OCI-LY7 (cell line): ENCODE data around the gene INPP5A. TPM values are rescaled to one million over a fixed set of nuclear protein-coding genes. Genes with fewer than 3 reads are reported as not detected.

Experiments used
- BruUV-seq: library from RNA; stranded (reverse); fragments of 400-500 nt; replicated peaks from 2 replicates; lab custom pipeline; 2021; lab: Mats Ljungman, UMichigan
- CTCF ChIA-PET: fragments of 300-600 bp; sonication (Branson Sonifier 250); formaldehyde crosslinking; loops from one replicate; lab custom pipeline; 2022; ENCODE audit warnings: antibody characterized with exemption; ENCODE audit not compliant: unreplicated experiment; lab: Charles Lee
- POLR2A ChIA-PET: fragments of 300-600 bp; sonication (Branson Sonifier 250); formaldehyde crosslinking; loops from one replicate; lab custom pipeline; 2022; ENCODE audit warnings: antibody characterized with exemption; lab: Charles Lee
- DNase-seq: peaks from one replicate; pipeline ENCODE4 v3.0.0-alpha.2; 2015; ENCODE audit warnings: low spot score
- H2AFZ ChIP-seq: fragments of 200-600 bp; sonication (generic), shearing (Covaris generic); 2 replicates; pipeline ENCODE4 v1.6.1; 2014; ENCODE audit warnings: mild to moderate bottlenecking, antibody characterized with exemption, low read length, moderate library complexity
- H3K27ac ChIP-seq: fragments of 200-600 bp; sonication (generic); 2 replicates; pipeline ENCODE4 v1.5.1; 2014; ENCODE audit warnings: mixed run types, low read depth, mild to moderate bottlenecking, moderate library complexity, low read length, inconsistent platforms; ENCODE audit not compliant: poor library complexity, severe bottlenecking
- H3K36me3 ChIP-seq: fragments of 200-600 bp; sonication (generic); 2 replicates; pipeline ENCODE4 v1.6.1; 2014; ENCODE audit warnings: mild to moderate bottlenecking, antibody characterized with exemption, low read length, moderate library complexity, mixed read lengths; ENCODE audit not compliant: insufficient read depth
- H3K4me1 ChIP-seq: fragments of 200-600 bp; sonication (generic); 2 replicates; pipeline ENCODE4 v1.5.1; 2014; ENCODE audit warnings: mild to moderate bottlenecking, low read length; ENCODE audit not compliant: insufficient read depth, poor library complexity, severe bottlenecking
- H3K4me2 ChIP-seq: fragments of 200-600 bp; sonication (generic); 2 replicates; pipeline ENCODE4 v1.6.1; 2014; ENCODE audit warnings: mild to moderate bottlenecking, low read length
- H3K4me3 ChIP-seq: fragments of 200-600 bp; sonication (generic); 2 replicates; pipeline ENCODE4 v1.5.1; 2014; ENCODE audit warnings: mild to moderate bottlenecking, low read depth, low read length; ENCODE audit not compliant: poor library complexity, severe bottlenecking
- H3K79me2 ChIP-seq: fragments of 200-600 bp; sonication (generic); 2 replicates; pipeline ENCODE4 v1.6.1; 2016; ENCODE audit warnings: low read depth, mild to moderate bottlenecking, low read length, moderate library complexity, mixed read lengths; ENCODE audit not compliant: insufficient read depth
- H3K9me2 ChIP-seq: fragments of 200-600 bp; sonication (generic); 2 replicates; pipeline ENCODE4 v1.6.1; 2016; ENCODE audit warnings: mild to moderate bottlenecking, low read length, mixed read lengths; ENCODE audit not compliant: insufficient read depth
- H3K9me3 ChIP-seq: fragments of 200-600 bp; sonication (generic); 2 replicates; pipeline ENCODE4 v1.6.1; 2014; ENCODE audit warnings: mild to moderate bottlenecking, mixed run types, low read length, mixed read lengths
- H4K20me1 ChIP-seq: fragments of 200-600 bp; sonication (generic); 2 replicates; pipeline ENCODE4 v1.6.1; 2014; ENCODE audit warnings: mild to moderate bottlenecking, antibody characterized with exemption, low read length, moderate library complexity, mixed read lengths; ENCODE audit not compliant: insufficient read depth
- EZH2phosphoT487 ChIP-seq: fragments of 200-600 bp; sonication (generic); IDR thresholded peaks from 2 replicates; pipeline ENCODE4 v1.6.1; 2018; ENCODE audit warnings: low read depth, borderline replicate concordance, mild to moderate bottlenecking, mixed run types, antibody characterized with exemption, low read length, moderate library complexity, mixed read lengths
- intact Hi-C: fragments of 100-400 bp; cut with micrococcal nuclease; formaldehyde crosslinking; loops from one replicate; pipeline ENCODE4 v1.10.0; 2022; ENCODE audit not compliant: unreplicated experiment
- total RNA-seq, 2 experiments: library from RNA; depleted of rRNA in 1 of 2; stranded (reverse); fragments of >200 nt in 1 of 2; shearing (Covaris generic) in 1 of 2; gene quantifications; 2 replicates each; pipeline ENCODE4 v1.2.3, GENCODE V29; 2014 to 2022
- TF ChIP-seq, protein P1 (sequence below): fragments of 200-600 bp; sonication (generic); conservative IDR thresholded peaks from 2 replicates; pipeline ENCODE4 v1.5.1; 2014; ENCODE audit warnings: mild to moderate bottlenecking, antibody characterized with exemption, low read length, moderate library complexity, mixed read lengths

Gene INPP5A
- total RNA-seq, 2 experiments from 2014 or later = 14.5 to 18.4 TPM

GRCh38 chr10:132634241-132634946 lies 96.8 kb downstream of the INPP5A start:
- Histone ChIP-seq H3K4me3 (no peak overlapping the region), H3K9me2 (no peaks in the 10 kb centered on the region), H3K79me2 (no peaks in the 10 kb centered on the region), H3K9me3 (no peaks in the 10 kb centered on the region), H2AFZ (no peak overlapping the region), H3K4me1 (no peaks in the 10 kb centered on the region), H3K4me2 (no peak overlapping the region), H4K20me1 (no peaks in the 10 kb centered on the region; the same call in 1 of the 2 replicates), H3K36me3 (no peaks in the 10 kb centered on the region), H3K27ac (no peak overlapping the region)
- no TSS peak for BruUV-seq
- intact Hi-C loops = no loop called here
- POLR2A ChIA-PET = no interaction called here
- CTCF ChIA-PET = no interaction called here
- TF ChIP-seq, protein P1, sequence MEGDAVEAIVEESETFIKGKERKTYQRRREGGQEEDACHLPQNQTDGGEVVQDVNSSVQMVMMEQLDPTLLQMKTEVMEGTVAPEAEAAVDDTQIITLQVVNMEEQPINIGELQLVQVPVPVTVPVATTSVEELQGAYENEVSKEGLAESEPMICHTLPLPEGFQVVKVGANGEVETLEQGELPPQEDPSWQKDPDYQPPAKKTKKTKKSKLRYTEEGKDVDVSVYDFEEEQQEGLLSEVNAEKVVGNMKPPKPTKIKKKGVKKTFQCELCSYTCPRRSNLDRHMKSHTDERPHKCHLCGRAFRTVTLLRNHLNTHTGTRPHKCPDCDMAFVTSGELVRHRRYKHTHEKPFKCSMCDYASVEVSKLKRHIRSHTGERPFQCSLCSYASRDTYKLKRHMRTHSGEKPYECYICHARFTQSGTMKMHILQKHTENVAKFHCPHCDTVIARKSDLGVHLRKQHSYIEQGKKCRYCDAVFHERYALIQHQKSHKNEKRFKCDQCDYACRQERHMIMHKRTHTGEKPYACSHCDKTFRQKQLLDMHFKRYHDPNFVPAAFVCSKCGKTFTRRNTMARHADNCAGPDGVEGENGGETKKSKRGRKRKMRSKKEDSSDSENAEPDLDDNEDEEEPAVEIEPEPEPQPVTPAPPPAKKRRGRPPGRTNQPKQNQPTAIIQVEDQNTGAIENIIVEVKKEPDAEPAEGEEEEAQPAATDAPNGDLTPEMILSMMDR = peak; percentile 54
- TF ChIP-seq EZH2phosphoT487 = no peak
- DNase-seq = peak; percentile 10

GRCh38 chr10:132634947-132635271 lies 97.3 kb downstream of the INPP5A start:
- no peaks in the 10 kb centered on the region; the same call in 1 of the 2 replicates for H4K20me1 ChIP-seq
- POLR2A ChIA-PET = no interaction called here
- CTCF ChIA-PET = no interaction called here

More at GRCh38 chr10:132634947-132635271, 97.3 kb downstream of the INPP5A start:
- no peak overlapping the region for H3K27ac ChIP-seq
- H3K9me2 ChIP-seq = no peaks in the 10 kb centered on the region
- no peak overlapping the region for H3K4me2 ChIP-seq
- BruUV-seq = no TSS peak
- H3K4me1 ChIP-seq = no peaks in the 10 kb centered on the region
- H2AFZ ChIP-seq = no peak overlapping the region
- H3K4me3 ChIP-seq = no peak overlapping the region
- no peaks in the 10 kb centered on the region for H3K36me3 ChIP-seq
- TF ChIP-seq, protein P1 = no peak
- no peak for TF ChIP-seq EZH2phosphoT487
- no peaks in the 10 kb centered on the region for H3K9me3 ChIP-seq
- intact Hi-C loops = loop anchor here (5.0 kb wide), 2 partner anchors 63 to 248 kb away; no protein-coding TSS in a partner anchor
- H3K79me2 ChIP-seq = no peaks in the 10 kb centered on the region
- DNase-seq = no peak
